Common myeloid progenitor, CD34-positive (primary cell): ENCODE results near the gene CYB5B.
"Not testable (repeated sequence)": the region's sequence is repeated elsewhere in the genome, so short reads cannot be mapped to it uniquely, and the experiment has no call there.

Source experiments
- CTCF ChIA-PET: fragments of 350-600 bp; sonication (Branson Sonifier 250); formaldehyde crosslinking; loops from one replicate; lab custom pipeline; 2021; ENCODE audit warnings: antibody characterized with exemption; lab: Charles Lee
- POLR2A ChIA-PET: fragments of 350-600 bp; sonication (Branson Sonifier 250); formaldehyde crosslinking; loops from one replicate; lab custom pipeline; 2021; ENCODE audit warnings: antibody characterized with exemption; lab: Charles Lee
- DNase-seq, 3 donors: peaks; one replicate each; pipeline versions ENCODE4 v3.0.0 to v3.0.0-alpha.2; 2013
- H3K27ac ChIP-seq, 2 experiments: 1 replicate in 1 of 2; 2 replicates in 1 of 2; pipeline ENCODE4 v1.7.0; 2013; ENCODE audit warnings: inconsistent platforms in 2 of 2, low read length in 2 of 2, mild to moderate bottlenecking in 2 of 2, low read depth in 1 of 2, moderate library complexity in 1 of 2; ENCODE audit not compliant: severe bottlenecking in 2 of 2, insufficient read depth in 1 of 2, poor library complexity in 1 of 2
- H3K27me3 ChIP-seq, 5 experiments: replicated peaks in 2 of 5; 1 replicate in 3 of 5; 2 replicates in 2 of 5; pipeline versions ENCODE4 v1.6.1 to v1.7.0; 2013; ENCODE audit warnings: low read length in 4 of 5, mild to moderate bottlenecking in 2 of 5, moderate library complexity in 2 of 5, inconsistent platforms in 1 of 5; ENCODE audit not compliant: insufficient read depth in 5 of 5, control insufficient read depth in 4 of 5
- H3K36me3 ChIP-seq, 4 experiments: 1 replicate in 2 of 4; 2 replicates in 2 of 4; pipeline versions ENCODE4 v1.6.1 to v1.7.0; 2013; ENCODE audit warnings: low read length in 3 of 4, control low read depth in 1 of 4, mild to moderate bottlenecking in 1 of 4; ENCODE audit not compliant: control insufficient read depth in 4 of 4, insufficient read depth in 4 of 4
- H3K4me1 ChIP-seq, 4 experiments: 1 replicate in 3 of 4; 2 replicates in 1 of 4; pipeline versions ENCODE4 v1.6.1 to v1.7.1; 2013; ENCODE audit warnings: low read length in 3 of 4, mild to moderate bottlenecking in 3 of 4, control low read depth in 1 of 4, inconsistent platforms in 1 of 4, moderate library complexity in 1 of 4; ENCODE audit not compliant: control insufficient read depth in 4 of 4, insufficient read depth in 4 of 4; ENCODE audit errors: control extremely low read depth in 1 of 4
- H3K4me3 ChIP-seq, 7 experiments: 1 replicate in 4 of 7; 2 replicates in 3 of 7; pipeline versions ENCODE4 v1.5.1 to v1.7.0; 2013; ENCODE audit warnings: mild to moderate bottlenecking in 7 of 7, low read length in 6 of 7, moderate library complexity in 6 of 7, inconsistent platforms in 2 of 7, low read depth in 2 of 7, control low read depth in 1 of 7; ENCODE audit not compliant: insufficient read depth in 4 of 7, control insufficient read depth in 1 of 7; ENCODE audit errors: extremely low read depth in 1 of 7
- H3K9me3 ChIP-seq, 5 experiments: 1 replicate in 4 of 5; 2 replicates in 1 of 5; pipeline versions ENCODE4 v1.6.1 to v1.7.1; 2013; ENCODE audit warnings: low read length in 4 of 5, mild to moderate bottlenecking in 2 of 5, inconsistent platforms in 1 of 5, low read depth in 1 of 5, moderate library complexity in 1 of 5; ENCODE audit not compliant: control insufficient read depth in 4 of 5, insufficient read depth in 2 of 5; ENCODE audit errors: control extremely low read depth in 1 of 5
- WGBS: methylation state at CpG from one replicate; pipeline ENCODE4 v1.1.5; 2013; ENCODE audit not compliant: insufficient coverage; 5-methylcytosine and 5-hydroxymethylcytosine counted together

Gene CYB5B

DNA sequence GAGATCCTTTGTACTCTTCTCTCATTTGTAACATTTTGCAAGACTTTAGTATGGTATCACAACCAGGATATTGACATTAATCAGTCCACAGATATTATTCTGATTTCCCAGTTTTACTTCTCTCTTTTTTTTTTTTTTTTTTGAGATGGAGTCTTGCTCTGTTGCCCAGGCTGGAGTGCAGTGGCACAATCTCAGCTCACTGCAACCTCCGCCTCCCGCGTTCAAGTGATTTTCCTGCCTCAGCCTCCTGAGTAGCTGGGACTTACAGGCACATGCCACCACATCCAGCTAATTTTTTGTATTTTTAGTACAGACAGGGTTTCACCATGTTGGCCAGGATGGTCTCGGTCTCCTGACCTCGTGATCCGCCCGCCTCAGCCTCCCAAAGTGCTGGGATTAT lies 16.6 kb downstream of the CYB5B start:
- Histone ChIP-seq H3K36me3 (peaks cover 0 to 13% (median 0%) of the 10 kb centered on the region in 4 experiments), H3K4me1 (peaks cover 4 to 25% (median 17%) of the 10 kb centered on the region in 4 experiments)
- WGBS: 100% methylated on average over 5 of the region's 7 CpGs
- H3K9me3 ChIP-seq, DNase-seq, H3K27ac ChIP-seq, H3K4me3 ChIP-seq, CTCF ChIA-PET, POLR2A ChIA-PET, H3K27me3 ChIP-seq: not testable (repeated sequence)

DNA sequence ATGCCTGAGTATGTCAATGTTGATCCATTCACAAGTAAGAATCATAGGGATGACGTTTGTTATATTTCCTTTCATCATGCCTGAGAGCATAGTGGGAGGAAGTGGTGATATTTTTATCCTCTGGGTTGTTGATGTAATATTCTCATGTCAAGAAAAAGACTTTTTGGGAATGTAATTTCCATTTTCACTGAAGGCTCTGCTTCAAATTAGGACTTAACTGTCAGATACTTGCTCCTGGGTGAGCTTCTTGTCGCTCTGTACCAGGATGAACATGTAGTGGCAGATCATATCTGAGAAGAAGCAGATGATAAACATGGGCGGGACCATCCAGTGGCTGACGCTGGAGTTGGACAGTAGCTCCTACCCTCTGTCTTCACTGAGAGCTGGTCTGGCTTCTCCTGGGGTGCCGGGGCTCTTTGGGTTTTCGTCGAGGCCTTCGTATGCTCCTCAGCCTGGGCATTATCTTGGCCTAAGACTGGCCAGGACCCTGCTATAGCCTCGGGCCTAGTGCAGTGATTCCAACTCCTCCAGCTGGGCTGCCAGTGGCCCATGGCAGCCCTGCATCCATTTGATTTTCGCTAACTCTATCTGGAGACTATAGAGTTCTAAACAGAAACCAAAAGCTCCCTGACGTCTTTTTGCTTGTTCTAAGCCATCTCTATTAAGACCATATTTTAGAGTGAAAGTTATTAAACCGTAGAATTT lies 19.7 kb downstream of the CYB5B start:
- H3K36me3 ChIP-seq: peaks cover 3 to 32% (median 4%) of the 10 kb centered on the region in 4 experiments
- POLR2A ChIA-PET: interaction anchor here (1.7 kb wide), 1 partner anchor 20 kb away, joined by 4 read pairs; the partner anchor contains the start of gene CYB5B
- H3K9me3 ChIP-seq: no peaks in the 10 kb centered on the region
- peak overlapping the region in 5 of 7 experiments; percentile 50 to 77 (median 61) for H3K4me3 ChIP-seq
- WGBS: 52% methylated on average over 9 of the region's 12 CpGs
- H3K27me3 ChIP-seq: no peaks in the 10 kb centered on the region
- H3K27ac ChIP-seq: peak overlapping the region; percentile 72 to 87
- peak; percentile 59 to 81 (median 75) for DNase-seq
- CTCF ChIA-PET: interaction anchor here (1.0 to 2.6 kb wide), 7 partner anchors 13 to 278 kb away, joined by 3 to 12 read pairs (median 3); no protein-coding TSS in a partner anchor
- H3K4me1 ChIP-seq: peaks cover 0 to 17% (median 10%) of the 10 kb centered on the region in 4 experiments

DNA sequence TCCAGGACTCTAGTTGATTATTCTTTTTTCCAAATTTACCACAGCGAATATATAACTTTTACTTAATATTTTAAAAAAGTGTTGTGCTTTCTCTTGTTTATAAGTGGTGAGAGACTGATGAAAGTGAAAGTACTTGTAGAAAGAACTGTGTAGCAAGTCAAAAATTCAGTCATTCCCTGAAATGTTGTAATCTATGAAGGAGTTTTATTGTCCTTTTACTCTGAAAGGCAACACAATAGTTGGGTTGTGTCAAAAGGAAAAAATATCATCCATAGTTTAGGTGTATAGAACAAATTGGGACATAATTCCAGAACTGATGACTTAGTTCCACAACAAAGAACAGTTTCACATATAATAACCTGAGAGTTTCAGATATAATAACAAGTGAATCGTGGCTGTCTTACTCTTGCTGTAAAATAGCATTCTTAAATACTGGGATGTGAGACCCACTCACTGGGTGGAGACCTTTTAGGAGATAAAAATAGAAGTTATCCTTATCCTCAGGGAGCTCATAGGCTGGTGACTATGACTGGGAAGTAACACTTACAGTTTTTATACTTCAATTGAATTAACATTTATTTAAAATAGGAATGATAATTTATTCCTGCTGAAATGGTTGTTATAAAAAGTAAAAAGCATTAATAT lies 20.6 kb downstream of the CYB5B start:
- no CpG with 5 or more reads among the region's 2 CpGs for WGBS
- peaks cover 3 to 38% (median 6%) of the 10 kb centered on the region in 4 experiments for H3K36me3 ChIP-seq
- H3K4me3 ChIP-seq: peak overlapping the region in 5 of 7 experiments; percentile 50 to 77 (median 61)
- ChIA-PET CTCF (interaction anchor here (0.7 to 2.6 kb wide), 6 partner anchors 20 to 207 kb away, joined by 3 to 6 read pairs (median 3); no protein-coding TSS in a partner anchor), POLR2A (no interaction called here)
- peak overlapping the region; percentile 72 to 87 for H3K27ac ChIP-seq
- H3K4me1 ChIP-seq: peaks cover 0 to 17% (median 10%) of the 10 kb centered on the region in 4 experiments
- H3K9me3 ChIP-seq: no peaks in the 10 kb centered on the region
- H3K27me3 ChIP-seq: no peaks in the 10 kb centered on the region
- DNase-seq: peak in 2 of 3 donors; percentile 22 to 27

DNA sequence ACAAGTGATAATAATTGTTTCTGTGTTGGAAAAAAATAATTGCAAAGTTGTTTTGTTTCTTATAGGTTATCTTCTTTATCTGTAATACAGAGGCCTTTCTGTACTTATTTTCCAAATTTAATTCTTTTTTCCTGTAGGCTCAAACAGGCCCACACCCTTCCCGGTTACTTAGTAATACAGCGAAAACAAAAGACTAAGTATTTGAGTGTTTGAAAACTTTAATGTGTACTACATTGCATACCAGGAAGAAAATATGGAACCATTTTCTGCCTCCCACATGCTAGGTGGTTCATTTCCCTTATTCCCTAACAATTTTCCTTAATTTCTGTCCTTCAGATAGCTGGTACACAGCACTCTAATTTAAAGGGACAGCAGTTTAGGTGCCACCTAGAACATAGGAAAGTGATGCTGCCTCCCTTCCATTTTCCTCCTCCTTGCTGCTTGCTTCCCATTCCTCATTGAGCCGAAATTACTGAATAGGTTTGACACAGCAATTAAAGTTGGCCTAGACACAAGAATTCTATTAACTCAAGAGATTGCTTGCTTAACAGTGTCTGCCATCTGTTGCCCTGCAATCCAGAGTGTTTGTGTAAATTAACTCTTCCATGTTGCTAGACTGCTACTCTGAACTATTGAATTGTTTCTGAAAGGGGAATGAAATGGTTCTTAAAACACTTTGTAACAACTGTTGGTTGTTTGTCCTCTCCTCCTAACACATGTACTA lies 24.2 kb downstream of the CYB5B start:
- CTCF ChIA-PET: interaction anchor here (0.6 to 1.0 kb wide), 2 partner anchors 15 to 21 kb away, joined by 3 read pairs; no protein-coding TSS in a partner anchor
- Histone ChIP-seq H3K27me3 (no peaks in the 10 kb centered on the region), H3K4me3 (no peak overlapping the region), H3K9me3 (no peaks in the 10 kb centered on the region), H3K27ac (no peak overlapping the region), H3K36me3 (peaks cover 3 to 48% (median 6%) of the 10 kb centered on the region in 4 experiments), H3K4me1 (peaks cover 0 to 15% (median 8%) of the 10 kb centered on the region in 4 experiments)
- DNase-seq: no peak
- 78% methylated on average over 1 of the region's 3 CpGs for WGBS
- POLR2A ChIA-PET: interaction anchor here (0.6 kb wide), 1 partner anchor 140 kb away, joined by 3 read pairs; no protein-coding TSS in a partner anchor

DNA sequence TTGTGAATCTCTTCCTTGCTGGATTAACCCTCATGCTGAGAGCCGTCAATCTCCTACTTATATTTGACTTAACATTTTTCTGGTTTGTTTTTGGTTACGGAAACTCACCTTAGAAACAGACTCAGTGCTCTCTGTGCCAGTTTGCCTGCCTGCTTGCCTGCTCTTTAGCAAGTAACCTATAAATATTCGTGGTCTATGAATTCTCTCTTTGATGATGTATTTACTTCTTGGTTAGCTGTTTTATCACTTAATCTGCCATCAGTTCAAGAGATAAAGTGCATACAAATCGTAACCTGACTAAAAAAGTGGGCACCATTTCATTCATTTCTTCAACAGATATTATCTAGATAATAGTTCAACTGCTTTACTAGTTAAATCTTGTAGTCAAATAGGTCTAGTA lies 26.7 kb downstream of the CYB5B start:
- 100% methylated on average over 1 of the region's 4 CpGs for WGBS
- ChIA-PET POLR2A (no interaction called here), CTCF (no interaction called here)
- Histone ChIP-seq H3K27ac (no peak overlapping the region), H3K36me3 (peaks cover 3 to 57% (median 8%) of the 10 kb centered on the region in 4 experiments), H3K4me1 (no peaks in the 10 kb centered on the region), H3K27me3 (no peaks in the 10 kb centered on the region), H3K4me3 (no peak overlapping the region), H3K9me3 (no peaks in the 10 kb centered on the region)
- no peak for DNase-seq

DNA sequence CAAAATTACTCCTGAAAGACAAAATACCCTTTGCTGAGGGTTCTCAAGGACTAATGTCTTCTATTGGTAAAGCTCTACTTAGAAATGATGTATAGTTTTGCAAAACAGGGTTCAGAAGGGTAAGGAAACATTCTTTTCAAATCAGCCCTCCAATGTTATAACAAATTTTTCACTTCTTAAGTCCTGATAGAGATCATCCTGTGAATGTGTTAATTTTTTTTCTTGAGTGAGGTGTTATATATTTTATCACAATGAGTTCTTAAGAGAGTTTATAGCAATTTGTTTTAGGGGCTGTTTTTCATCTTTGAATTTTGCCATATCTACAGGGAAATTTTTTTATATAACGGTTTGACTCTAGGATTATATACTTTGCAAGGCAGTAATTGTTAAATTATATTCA lies 29.5 kb downstream of the CYB5B start:
- POLR2A ChIA-PET: interaction anchor here (0.9 kb wide), 1 partner anchor 13 kb away, joined by 4 read pairs; no protein-coding TSS in a partner anchor
- no peaks in the 10 kb centered on the region for H3K27me3 ChIP-seq
- DNase-seq: no peak
- no peak overlapping the region for H3K4me3 ChIP-seq
- peaks cover 2 to 51% (median 9%) of the 10 kb centered on the region in 4 experiments for H3K36me3 ChIP-seq
- no peak overlapping the region for H3K27ac ChIP-seq
- CTCF ChIA-PET: interaction anchor here (1.0 to 1.3 kb wide), 2 partner anchors 10 to 12 kb away, joined by 3 read pairs; no protein-coding TSS in a partner anchor
- no CpG with 5 or more reads among the region's 1 CpG for WGBS
- H3K4me1 ChIP-seq: no peaks in the 10 kb centered on the region
- H3K9me3 ChIP-seq: no peaks in the 10 kb centered on the region
